Spinal cord (tissue), 10 donors: ENCODE data around the gene MRPL10. TPM values are rescaled to one million over a fixed set of nuclear protein-coding genes. Genes with fewer than 3 reads are reported as not detected.

Source experiments
- DNase-seq, 6 donors: peaks; one replicate each; pipeline versions ENCODE4 v3.0.0 to v3.0.0-alpha.2; 2013 to 2015; ENCODE audit warnings: low spot score in 6 of 6, low read depth in 4 of 6
- H3K27ac ChIP-seq: one replicate; pipeline ENCODE4 v1.5.1; 2013; ENCODE audit warnings: low read depth, low read length, control low read depth
- H3K27me3 ChIP-seq: one replicate; pipeline ENCODE4 v1.6.1; 2013; ENCODE audit warnings: low read length; ENCODE audit not compliant: control insufficient read depth, insufficient read depth
- H3K36me3 ChIP-seq: one replicate; pipeline ENCODE4 v1.6.1; 2013; ENCODE audit warnings: low read length; ENCODE audit not compliant: control insufficient read depth, insufficient read depth
- H3K4me1 ChIP-seq: one replicate; pipeline ENCODE4 v1.6.1; 2013; ENCODE audit warnings: low read length; ENCODE audit not compliant: control insufficient read depth, insufficient read depth
- H3K4me3 ChIP-seq: one replicate; pipeline ENCODE4 v1.5.1; 2013; ENCODE audit warnings: low read depth, low read length, control low read depth
- H3K9me3 ChIP-seq: one replicate; pipeline ENCODE4 v1.6.1; 2013; ENCODE audit warnings: low read length; ENCODE audit not compliant: control insufficient read depth, insufficient read depth
- WGBS: methylation state at CpG from one replicate; pipeline ENCODE4 v1.1.5; 2013; ENCODE audit warnings: missing lambda C conversion rate; ENCODE audit not compliant: insufficient coverage; 5-methylcytosine and 5-hydroxymethylcytosine counted together
- polyA plus RNA-seq, 2 donors: library from polyadenylated mRNA; unstranded; fragments of 120-200 nt; gene quantifications; one replicate each; pipeline ENCODE4 v1.2.1, GENCODE V29; 2013; ENCODE audit not compliant: insufficient read length in 2 of 2
- total RNA-seq, 2 donors: library from RNA; depleted of rRNA in 1 of 2; stranded (reverse); fragments of 120-200 nt in 1 of 2; fragments of >200 nt in 1 of 2; gene quantifications; one replicate each; pipeline versions ENCODE4 v1.2.3 to v1.2.4, GENCODE V29; 2013 to 2014
- donor health status: healthy.

The MRPL10 gene
- total and polyA plus RNA-seq, 4 donors = 10.6 to 40.8 (median 33.8) TPM

GRCh38 chr17:47801906-47802305, 29.4 kb downstream of the MRPL10 start:
- peaks cover 9% of the 10 kb centered on the region for H3K36me3 ChIP-seq
- no peak for DNase-seq
- 19% methylated on average over 2 of the region's 6 CpGs for WGBS
- H3K4me3 ChIP-seq = no peak overlapping the region
- no peaks in the 10 kb centered on the region for H3K4me1 ChIP-seq
- H3K27me3 ChIP-seq = peaks cover 11% of the 10 kb centered on the region
- H3K9me3 ChIP-seq = no peaks in the 10 kb centered on the region
- no peak overlapping the region for H3K27ac ChIP-seq

GRCh38 chr17:47801176-47801765, 30.1 kb downstream of the MRPL10 start:
- 100% methylated on average over 1 of the region's 4 CpGs for WGBS
- peaks cover 3% of the 10 kb centered on the region for H3K36me3 ChIP-seq

GRCh38 chr17:47800686-47801085, 30.7 kb downstream of the MRPL10 start:
- H3K27ac ChIP-seq = no peak overlapping the region
- H3K27me3 ChIP-seq = peaks cover 11% of the 10 kb centered on the region
- WGBS = 80% methylated on average over 11 of the region's 12 CpGs
- no peak for DNase-seq
- H3K9me3 ChIP-seq = no peaks in the 10 kb centered on the region
- H3K36me3 ChIP-seq = no peaks in the 10 kb centered on the region
- no peak overlapping the region for H3K4me3 ChIP-seq
- H3K4me1 ChIP-seq = no peaks in the 10 kb centered on the region

More at GRCh38 chr17:47801176-47801765, 30.1 kb downstream of the MRPL10 start:
- H3K27ac ChIP-seq = no peak overlapping the region
- H3K27me3 ChIP-seq = peaks cover 11% of the 10 kb centered on the region
- H3K4me1 ChIP-seq = no peaks in the 10 kb centered on the region
- no peaks in the 10 kb centered on the region for H3K9me3 ChIP-seq
- no peak for DNase-seq
- no peak overlapping the region for H3K4me3 ChIP-seq

- H3K9me3 ChIP-seq = no peaks in the 10 kb centered on the region
- no peak for DNase-seq
- H3K4me3 ChIP-seq = no peak overlapping the region
- no CpG with 5 or more reads among the region's 2 CpGs for WGBS
- H3K27me3 ChIP-seq = peaks cover 30% of the 10 kb centered on the region
- no peaks in the 10 kb centered on the region for H3K4me1 ChIP-seq
- no peak overlapping the region for H3K27ac ChIP-seq
- H3K36me3 ChIP-seq = no peaks in the 10 kb centered on the region
Measured at GRCh38 chr17:47797797-47798196, 33.5 kb downstream of the MRPL10 start.

- 80% methylated on average over 1 of the region's 6 CpGs for WGBS
- H3K27ac ChIP-seq = no peak overlapping the region
- H3K4me3 ChIP-seq = no peak overlapping the region
- peaks cover 53% of the 10 kb centered on the region for H3K27me3 ChIP-seq
- no peaks in the 10 kb centered on the region for H3K36me3 ChIP-seq
- no peaks in the 10 kb centered on the region for H3K9me3 ChIP-seq
- no peak for DNase-seq
- peaks cover 8% of the 10 kb centered on the region for H3K4me1 ChIP-seq
Measured at GRCh38 chr17:47792979-47793378, 38.4 kb downstream of the MRPL10 start.

GRCh38 chr17:47792457-47792856, 38.9 kb downstream of the MRPL10 start:
- Histone ChIP-seq H3K4me1 (peaks cover 8% of the 10 kb centered on the region), H3K4me3 (no peak overlapping the region), H3K9me3 (no peaks in the 10 kb centered on the region), H3K36me3 (no peaks in the 10 kb centered on the region), H3K27ac (no peak overlapping the region), H3K27me3 (peaks cover 56% of the 10 kb centered on the region)
- no CpG with 5 or more reads among the region's 1 CpG for WGBS
- no peak for DNase-seq

GRCh38 chr17:47791025-47791424, 40.3 kb downstream of the MRPL10 start:
- H3K4me1 ChIP-seq = peaks cover 8% of the 10 kb centered on the region
- H3K36me3 ChIP-seq = no peaks in the 10 kb centered on the region
- no peak overlapping the region for H3K4me3 ChIP-seq
- WGBS = no CpG with 5 or more reads among the region's 3 CpGs
- DNase-seq = peak in 1 of 6 donors; percentile 16
- no peaks in the 10 kb centered on the region for H3K9me3 ChIP-seq
- H3K27ac ChIP-seq = peak overlapping the region; percentile 37
- H3K27me3 ChIP-seq = peaks cover 59% of the 10 kb centered on the region

- Histone ChIP-seq H3K9me3 (no peaks in the 10 kb centered on the region), H3K27me3 (peaks cover 63% of the 10 kb centered on the region), H3K36me3 (no peaks in the 10 kb centered on the region), H3K4me3 (peak overlapping the region; percentile 38), H3K27ac (peak overlapping the region; percentile 37), H3K4me1 (peaks cover 8% of the 10 kb centered on the region)
- peak in 3 of 6 donors; percentile 25 to 81 (median 75) for DNase-seq
- WGBS = under 1% methylated on average over 67 of the region's 70 CpGs
Measured at GRCh38 chr17:47789611-47790561, 41.5 kb downstream of the MRPL10 start.

GRCh38 chr17:47785538-47786123, 45.7 kb downstream of the MRPL10 start:
- Histone ChIP-seq H3K27ac (no peak overlapping the region), H3K4me3 (no peak overlapping the region), H3K9me3 (no peaks in the 10 kb centered on the region), H3K27me3 (peaks cover 44% of the 10 kb centered on the region), H3K4me1 (peaks cover 8% of the 10 kb centered on the region), H3K36me3 (no peaks in the 10 kb centered on the region)
- 80% methylated on average over 1 of the region's 5 CpGs for WGBS
- DNase-seq = peak in 1 of 6 donors; percentile 49
